G401 (cell line): ENCODE data around the gene ZNF587B. TPM values are rescaled to one million over a fixed set of nuclear protein-coding genes. Genes with fewer than 3 reads are reported as not detected.
"Not testable (repeated sequence)": the region's sequence is repeated elsewhere in the genome, so short reads cannot be mapped to it uniquely, and the experiment has no call there.

Experiments
- DNase-seq: peaks from one replicate; pipeline ENCODE4 v3.0.0-alpha.2; 2015; ENCODE audit warnings: low spot score
- in situ Hi-C: cut with HindIII; loops from 2 replicates; pipeline ENCODE4 v1.10.0; 2016; ENCODE audit warnings: low sequenced_read_pairs, mixed read lengths
- total RNA-seq: library from RNA; depleted of rRNA; stranded (reverse); fragments of >200 nt; shearing (Covaris generic); gene quantifications from 2 replicates; pipeline ENCODE4 v1.2.3, GENCODE V29; 2014; rRNA removed

The ZNF587B gene
- total RNA-seq: 6.0 and 12.8 TPM in 2 replicates

DNA sequence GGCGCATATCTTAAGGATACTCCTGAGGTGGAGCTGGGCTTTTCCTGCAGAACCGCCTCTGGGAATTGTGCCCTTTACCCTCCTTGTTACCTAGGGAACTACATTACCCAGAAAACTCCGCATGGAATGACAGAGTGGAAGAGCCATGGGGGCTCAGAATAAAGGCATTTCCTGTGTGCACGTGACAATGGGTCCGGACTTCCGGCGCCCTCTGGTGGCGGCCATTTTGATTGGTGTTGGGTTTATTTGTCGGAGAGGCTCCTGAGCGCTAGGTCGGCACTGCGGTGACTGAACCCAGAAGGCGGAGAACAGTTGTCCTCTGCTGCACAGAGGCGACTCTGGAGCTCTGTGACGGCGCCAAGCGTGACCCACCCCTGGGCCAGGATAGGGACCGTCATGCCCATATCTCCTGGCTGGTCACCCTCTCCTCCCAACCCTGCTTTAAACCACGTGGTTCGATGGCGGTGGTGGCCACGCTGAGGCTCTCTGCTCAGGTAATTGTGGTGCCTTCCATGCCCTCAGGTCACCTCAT, at the start of gene ZNF587B:
ZNF587B (plus strand) TSS at position 229 of the 532 bp plus-strand sequence; CDS start at position 459, 230 bp downstream.
- peak; percentile 93 for DNase-seq
- in situ Hi-C loops: no loop called here

DNA sequence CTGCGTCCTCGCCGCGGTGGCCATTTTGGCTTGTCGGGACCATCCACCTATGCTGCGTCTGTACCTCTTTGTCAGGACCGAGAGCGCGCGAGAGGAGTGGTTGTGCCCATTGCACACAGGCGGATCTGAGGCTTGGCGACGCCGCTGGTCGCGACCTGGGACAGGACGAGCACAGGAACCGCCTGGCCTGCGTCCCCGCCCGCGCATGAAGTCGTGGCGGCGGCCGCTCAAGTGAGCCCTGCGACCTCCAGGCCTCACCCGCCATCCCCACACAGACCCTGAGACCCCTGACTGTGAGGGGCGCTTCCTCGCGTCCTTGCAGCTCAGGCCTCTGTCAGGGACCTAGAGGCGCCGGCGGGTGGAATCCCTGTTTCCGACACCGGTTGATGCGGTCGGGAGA, 43.8 kb upstream of the ZNF587B start:
- in situ Hi-C loops: no loop called here
- DNase-seq: no peak

DNA sequence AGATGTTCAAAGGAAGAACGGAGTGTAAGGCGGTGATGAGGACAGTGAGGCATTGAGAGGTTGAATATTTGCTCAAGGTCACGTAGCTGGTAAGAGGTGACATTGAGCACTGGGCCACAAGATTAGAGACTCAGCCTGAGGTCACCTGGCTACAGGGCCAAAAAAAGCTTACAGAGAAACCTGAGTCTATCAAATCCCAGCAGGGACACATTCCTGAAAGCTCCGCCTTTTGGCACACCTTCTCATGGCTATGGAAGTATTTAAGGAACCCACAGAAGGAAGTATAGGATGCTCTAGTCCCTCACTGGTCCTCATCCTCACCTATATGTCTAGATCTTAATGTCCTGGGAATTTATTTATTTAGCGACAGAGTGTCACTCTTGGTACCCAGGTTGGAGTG, 43.2 kb upstream of the ZNF587B start:
- no peak for DNase-seq
- in situ Hi-C loops: no loop called here

DNA sequence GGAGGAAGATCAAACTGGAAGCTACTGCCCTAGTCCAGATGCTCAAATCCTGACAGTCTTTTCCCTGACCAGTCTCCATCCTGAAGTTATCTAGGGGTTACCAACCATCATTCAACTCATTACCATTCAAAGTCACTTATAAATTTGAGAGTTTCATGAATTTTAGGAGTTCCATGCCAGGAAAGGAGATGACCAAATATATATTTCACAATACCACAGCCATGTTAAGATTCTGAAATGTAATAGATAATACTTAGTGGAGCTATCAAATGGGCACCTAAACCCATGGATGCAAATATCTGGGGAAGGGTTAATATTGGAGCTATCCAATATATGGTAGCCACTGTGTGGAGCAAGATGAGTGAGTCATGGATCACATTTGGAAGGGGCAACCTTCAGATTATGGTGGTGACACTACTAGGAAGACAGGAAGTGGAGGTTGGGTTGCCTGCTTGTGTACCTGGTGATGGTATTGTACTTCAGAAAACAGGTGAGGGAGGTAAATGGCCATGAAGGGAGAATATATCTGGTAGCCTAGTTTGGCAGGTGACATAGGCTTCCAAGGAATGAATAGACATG, 41.9 kb upstream of the ZNF587B start:
- in situ Hi-C loops: no loop called here
- DNase-seq: no peak

DNA sequence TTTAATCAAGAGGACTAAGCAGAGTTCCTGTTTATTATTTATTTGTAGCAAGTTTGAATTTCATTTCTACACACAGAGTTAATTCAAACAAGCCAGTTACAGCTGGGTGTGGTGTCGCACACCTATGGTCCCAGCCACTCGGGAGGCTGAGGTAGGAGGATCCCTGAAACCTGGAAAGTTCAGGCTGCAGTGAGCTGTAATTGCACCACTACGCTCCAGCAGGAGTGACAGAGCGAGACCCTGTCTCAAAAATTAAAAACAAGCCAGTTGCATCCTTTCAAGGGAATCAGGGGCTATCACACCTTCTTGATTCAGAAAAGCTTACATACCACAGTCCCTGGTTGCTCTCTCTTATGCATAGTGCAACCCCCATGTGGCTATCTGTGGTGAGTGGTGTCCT, 40.8 kb upstream of the ZNF587B start:
- DNase-seq: no peak
- in situ Hi-C loops: no loop called here

DNA sequence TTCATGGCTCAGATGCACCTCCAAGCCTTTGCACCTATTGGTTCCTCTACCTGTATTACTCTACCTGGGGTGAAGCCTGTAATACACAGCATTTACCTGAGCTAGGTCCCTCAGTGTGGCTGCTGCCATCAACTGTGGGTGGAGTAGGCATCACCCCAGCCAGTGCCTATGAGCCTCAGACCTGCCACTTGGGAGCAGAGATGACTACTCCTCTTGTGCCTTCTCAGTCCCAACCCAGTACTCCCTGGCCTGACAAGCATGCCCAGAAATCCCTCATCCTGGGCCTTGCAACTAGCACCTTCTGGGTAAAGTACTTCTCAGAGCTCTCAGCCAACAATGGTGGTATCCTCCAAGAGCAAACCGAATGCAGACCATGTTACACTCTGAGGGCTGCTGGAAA, 33.5 kb upstream of the ZNF587B start:
- in situ Hi-C loops, DNase-seq: not testable (repeated sequence)

DNA sequence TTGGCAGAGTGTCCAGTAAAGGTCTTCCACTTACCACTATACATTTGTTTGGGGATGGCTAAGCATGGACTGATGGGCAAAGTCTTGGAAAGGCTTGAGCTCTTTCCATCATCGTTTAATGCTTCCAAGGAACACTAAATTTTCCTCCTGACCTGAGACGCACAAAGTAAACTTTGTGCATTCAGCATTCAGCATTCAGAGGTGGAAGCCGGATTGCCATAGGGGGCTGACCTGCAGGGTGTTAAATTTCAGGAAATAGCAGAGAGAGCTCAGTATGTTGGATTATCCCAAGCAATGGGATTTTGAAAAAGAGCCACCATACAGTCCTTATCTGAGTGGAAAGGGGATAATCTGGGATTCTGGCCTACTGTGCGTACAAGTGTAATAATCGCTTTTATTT, 29.4 kb upstream of the ZNF587B start:
- no peak for DNase-seq
- in situ Hi-C loops: no loop called here

DNA sequence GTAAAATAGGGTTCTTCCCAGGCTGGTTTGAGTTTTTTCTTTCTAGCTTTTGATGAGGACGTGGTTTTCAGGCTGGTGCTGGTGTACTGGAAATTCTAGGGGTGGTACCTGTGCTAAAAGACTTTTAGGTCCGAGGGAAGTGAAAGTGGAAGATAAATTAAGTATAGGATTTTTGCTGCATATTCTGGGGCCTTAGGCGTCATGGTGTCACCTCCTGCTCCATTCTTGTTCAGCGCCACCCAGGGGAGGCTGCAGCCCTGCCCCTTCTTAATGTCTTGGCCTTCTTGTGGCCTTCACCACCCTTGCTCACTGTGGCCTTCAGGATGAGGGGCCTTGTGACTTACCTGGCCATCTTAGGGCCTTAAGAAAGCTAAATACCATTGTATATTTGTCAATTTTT, 27.8 kb upstream of the ZNF587B start:
- DNase-seq: no peak
- in situ Hi-C loops: no loop called here

DNA sequence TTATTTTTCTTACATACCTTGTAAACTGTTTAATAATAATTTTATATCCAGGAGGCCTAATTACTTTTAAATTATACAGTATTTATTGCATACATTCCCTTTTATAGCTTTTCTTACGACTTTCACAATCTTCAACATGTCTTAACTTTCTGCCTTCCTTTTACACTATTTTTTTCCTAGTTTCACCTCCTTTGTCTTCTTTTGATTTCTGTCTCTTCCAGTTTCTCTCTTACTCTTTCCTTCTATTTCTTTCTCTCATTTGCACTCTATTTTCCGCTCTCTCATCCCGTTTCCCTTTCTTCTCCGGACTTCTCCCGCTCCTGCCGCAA, 26.9 kb upstream of the ZNF587B start:
- DNase-seq: no peak
- in situ Hi-C loops: no loop called here

DNA sequence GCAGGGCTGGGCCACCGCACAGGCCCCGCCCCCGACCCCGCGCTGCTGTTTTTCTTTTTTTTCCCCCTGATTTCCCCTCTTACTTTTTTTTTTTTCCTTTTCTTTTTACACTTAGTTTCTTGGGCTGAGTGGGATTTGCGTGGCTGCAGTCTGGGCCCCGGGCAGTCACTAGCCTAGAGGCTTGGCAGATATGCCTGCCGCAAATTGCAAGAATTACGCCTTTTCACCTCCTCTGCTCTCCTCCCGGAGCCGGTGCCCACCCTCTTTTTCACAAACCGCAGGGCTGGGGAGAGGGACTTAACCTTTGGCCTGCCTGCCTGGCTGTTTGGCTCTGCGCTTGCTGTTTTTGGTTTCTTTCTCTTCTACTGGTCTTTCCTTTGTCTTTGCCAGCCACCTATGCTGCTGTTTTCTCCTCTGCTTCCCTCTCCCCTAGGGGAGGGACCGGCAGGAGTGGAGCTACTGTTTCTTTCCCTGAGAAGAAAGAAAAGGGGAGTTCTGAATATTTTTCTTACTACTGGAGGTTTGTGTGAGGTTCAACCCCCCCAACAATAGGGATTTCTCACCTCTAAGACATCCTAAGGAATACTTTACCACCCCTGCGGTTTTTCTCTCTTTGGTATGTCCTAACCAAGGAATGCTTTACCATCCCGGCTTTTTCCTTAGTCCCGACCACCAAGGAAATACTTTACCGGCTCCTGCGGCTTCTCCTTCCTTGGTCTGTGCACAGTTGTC, 26.3 kb upstream of the ZNF587B start:
- DNase-seq: peak; percentile 33
- in situ Hi-C loops: no loop called here

DNA sequence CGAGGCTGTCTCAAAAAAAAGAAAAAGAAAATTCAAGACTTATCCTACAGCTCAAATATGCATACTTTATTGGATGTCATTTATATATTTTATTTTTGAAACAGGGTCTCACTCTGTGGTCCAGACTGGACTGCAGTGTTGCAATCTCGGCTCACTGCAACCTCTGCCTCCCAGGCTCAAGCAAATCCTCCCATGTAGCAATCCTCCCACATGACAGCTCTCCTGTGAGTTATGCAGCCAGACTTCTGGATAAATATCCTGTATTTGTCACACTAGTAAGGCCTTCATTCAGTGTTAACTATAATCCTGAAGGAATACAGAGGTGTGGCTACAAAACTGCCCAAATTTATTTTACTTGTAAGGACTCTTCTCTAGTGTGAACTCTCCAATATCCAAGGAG, 22.6 kb upstream of the ZNF587B start:
- in situ Hi-C loops: no loop called here
- no peak for DNase-seq

DNA sequence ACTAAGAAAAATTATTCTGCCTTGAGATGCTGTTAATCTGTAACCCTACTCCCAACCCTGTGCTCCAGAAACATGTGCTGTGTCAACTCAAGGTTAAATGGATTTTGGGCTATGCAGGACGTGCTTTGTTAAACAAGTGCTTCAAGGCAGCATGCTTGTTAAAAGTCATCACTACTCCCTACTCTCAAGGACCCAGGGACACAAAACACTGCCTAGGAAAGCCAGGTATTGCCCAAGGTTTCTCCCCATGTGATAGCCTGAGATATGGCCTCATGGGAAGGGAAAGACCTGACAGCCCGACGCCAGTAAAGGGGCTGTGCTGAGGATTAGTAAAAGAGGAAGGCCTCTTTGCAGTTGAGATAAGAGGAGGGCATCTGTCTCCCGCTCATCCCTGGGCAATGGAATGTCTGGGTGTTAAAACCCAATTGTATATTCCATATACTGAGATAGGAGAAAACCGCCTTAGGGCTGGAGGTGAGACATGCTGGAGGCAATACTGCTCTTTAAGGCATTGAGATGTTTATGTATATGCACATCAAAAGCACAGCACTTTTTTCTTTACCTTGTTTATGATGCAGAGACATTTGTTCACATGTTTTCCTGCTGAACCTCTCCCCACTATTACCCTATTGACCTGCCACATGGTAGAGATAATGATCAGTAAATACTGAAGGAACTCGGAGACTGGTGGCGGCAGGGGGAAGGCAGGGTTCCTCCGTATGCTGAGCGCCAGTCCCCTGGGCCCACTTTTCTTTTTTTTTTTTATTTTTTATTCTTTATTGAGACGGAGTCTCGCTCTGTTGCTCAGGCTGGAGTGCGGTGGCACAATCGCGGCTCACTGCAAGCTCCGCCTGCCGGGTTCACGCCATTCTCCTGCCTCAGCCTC, 19.4 kb upstream of the ZNF587B start:
- in situ Hi-C loops, DNase-seq: not testable (repeated sequence)

DNA sequence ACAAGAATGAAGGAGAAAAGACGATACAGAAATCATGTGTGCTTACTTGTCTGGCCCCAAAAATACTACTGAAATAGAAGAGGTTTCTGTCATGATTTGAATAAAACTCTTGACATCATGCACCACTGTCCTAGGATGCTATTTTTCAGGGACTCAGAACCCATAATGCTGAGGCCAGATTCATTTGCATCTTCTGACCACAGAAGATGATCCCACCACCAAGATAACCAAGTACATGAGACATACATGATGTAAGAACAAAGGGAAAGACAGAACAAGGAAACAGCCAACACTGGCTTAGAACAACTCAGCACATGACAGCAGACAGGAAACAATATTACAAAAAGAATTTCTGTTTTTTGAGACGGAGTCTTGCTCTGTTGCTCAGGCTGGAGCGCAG, 17.9 kb upstream of the ZNF587B start:
- no peak for DNase-seq
- in situ Hi-C loops: no loop called here

DNA sequence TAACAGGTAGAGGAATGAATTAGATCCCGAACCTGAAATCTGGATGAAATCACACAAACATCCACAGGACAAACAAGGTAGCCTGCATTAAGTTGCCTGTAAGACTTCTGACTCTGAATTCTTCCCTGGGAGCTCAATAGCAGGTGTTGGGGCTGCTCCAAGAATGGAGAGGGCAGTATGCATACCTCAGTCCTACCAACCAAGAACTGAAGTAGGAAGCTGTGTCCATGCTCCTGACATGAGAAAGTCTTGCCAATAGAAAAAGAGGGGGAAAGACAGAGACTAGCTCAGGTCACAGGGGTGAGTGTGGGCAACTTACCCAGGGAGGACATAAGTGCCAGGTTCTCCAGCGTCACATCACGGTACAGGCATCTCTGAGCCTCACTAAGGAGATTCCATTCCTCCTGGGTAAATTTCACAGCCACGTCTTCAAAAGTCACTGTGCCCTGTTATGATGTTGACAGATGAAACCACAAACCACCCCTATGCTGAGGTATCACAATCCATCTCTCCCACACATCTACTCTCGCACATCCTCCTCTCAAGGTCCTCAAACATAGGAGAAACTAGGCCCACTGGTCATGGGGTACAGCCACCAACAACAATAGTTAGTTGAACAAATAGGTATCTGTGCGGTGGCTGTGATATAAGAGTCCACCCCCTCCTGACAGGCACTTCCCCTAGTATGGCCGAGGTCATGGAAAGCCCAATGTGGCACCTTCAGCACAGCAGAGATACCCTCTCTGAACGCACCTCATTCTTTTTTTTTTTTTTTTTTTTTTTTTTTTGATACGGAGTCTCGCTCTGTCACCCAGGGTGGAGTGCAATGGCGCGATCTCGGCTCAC, 16.9 kb upstream of the ZNF587B start:
- in situ Hi-C loops: not testable (repeated sequence)

DNA sequence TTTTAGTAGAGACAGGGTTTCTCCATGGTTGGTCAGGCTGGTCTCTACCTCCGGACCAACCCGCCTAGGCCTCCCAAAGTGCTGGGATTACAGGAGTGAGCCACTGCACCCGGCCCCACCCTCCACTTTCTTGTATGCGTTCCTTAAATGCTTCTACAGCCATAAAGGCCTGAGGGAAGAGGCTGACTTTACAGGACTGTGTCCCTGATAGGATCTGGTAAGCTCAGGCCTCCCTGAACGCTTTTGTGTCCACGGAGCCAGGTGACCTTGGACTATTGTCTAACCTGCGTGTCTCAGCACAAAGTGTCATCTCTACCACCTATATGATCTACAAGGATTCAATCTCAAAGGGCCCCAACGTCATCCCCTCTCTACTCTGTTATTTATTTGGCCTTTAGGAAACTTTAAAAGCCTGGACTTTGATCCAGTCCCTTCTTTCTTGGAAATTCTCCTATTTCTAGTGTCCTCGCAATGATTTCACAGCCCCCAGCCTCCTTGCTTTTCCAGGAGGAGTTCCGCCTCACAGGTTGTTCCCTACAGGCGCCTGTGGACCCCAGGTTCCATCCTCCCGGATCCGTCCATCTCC, 16.1 kb upstream of the ZNF587B start:
- DNase-seq: no peak
- in situ Hi-C loops: no loop called here

More for the DNA sequence above, 16.9 kb upstream of the ZNF587B start:
- DNase-seq: not testable (repeated sequence)

DNA sequence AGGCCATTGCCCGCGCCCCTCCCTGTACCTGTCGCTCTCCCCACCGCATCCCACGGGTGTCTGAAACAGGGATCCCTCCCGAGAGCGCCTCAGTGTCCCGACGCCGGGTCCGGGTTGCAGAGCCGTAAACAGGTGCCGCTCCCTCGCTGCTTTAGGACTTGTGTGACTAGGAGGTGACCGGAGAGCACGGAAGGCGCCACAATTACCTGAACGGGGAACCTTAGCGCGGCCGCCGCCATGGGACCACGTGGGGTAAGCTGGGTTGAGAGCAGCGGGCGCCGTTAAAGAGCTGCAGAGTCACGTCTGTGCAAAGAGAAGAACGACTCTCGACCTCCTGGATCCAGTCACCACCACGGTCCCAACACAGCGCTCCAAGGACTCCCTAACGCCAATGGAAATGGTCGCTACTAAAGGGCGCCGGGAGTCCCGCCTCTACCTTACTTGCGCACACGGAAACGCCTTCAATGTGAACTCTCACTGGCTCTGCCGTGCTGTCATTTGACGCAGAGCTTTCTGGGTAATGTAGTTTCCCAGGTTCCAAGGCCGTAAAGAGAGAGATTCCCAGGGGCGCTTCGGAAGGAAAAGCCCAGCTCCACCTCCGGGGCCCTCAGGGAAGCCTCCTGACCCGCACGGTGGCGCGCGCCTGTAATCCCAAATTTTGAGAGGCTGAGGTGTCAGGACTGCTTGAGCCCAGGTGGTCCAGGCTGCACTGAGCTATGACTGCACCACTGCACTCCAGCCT, 15.4 kb upstream of the ZNF587B start, which contains the start of gene ZNF552:
ZNF552 (minus strand) TSS at position 409 of the 742 bp plus-strand sequence; CDS start at position 239, 170 bp downstream.
- in situ Hi-C loops: no loop called here
- peak; percentile 98 for DNase-seq

DNA sequence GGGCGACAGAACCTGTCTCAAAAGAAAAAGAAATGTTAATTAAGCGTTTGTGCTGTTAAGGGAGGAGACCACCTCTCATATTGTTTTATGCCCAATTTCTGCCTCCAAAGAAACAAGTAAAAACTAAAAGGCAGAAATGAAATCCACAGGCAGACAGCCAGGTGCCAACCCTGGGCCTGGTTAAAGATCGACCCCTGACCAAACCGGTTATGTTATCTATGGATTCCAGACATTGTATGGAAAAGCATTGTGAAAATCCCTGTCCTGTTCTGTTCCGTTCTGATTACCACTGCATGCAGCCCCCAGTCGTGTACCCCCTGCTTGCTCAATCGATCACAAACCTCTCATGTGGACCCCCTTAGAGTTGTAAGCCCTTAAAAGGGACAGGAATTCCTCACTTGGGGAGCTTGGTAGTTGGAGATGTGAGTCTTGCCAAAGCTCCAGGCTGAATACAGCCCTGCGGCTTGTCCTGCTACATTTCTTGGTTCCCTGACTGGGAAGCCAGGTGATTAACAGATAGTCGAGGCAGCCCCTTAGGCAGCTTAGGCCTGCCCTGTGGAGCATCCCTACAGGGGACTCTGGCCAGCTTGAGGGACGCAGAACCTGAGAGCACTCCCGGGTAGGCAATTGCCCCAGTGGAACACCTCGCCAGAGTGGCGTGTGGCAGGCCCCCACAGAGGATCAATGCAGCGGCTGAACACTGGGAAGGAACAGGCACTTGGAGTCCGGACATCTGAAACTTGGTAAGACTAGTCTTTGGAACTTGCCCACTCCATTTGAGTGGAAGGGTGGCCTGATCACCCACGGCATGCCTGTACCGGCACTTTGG, 14.6 kb upstream of the ZNF587B start:
- no peak for DNase-seq
- in situ Hi-C loops: no loop called here
